Ureter (tissue), 1 donor: ENCODE data around the gene ZFX. TPM values are rescaled to one million over a fixed set of nuclear protein-coding genes. Genes with fewer than 3 reads are reported as not detected.
"Not testable (repeated sequence)": the region's sequence is repeated elsewhere in the genome, so short reads cannot be mapped to it uniquely, and the experiment has no call there.

Experiments used
- DNase-seq: peaks from one replicate; pipeline ENCODE4 v3.0.0-alpha.2; 2020; ENCODE audit warnings: low spot score
- total RNA-seq: library from RNA; stranded (reverse); gene quantifications from one replicate; pipeline ENCODE4 v1.2.4, GENCODE V29; 2023
- donor health status: DM: yes; HTN: yes; CAD: no.

ZFX gene
- 75.0 TPM for total RNA-seq

GRCh38 chrX:24149351-24150050 lies at the start of gene ZFX:
Gene ZFX, plus strand, starts transcription at chrX:24149729. Its CDS starts 23,014 bp downstream, at chrX:24172743.
- peak; percentile 80 for DNase-seq

DNA sequence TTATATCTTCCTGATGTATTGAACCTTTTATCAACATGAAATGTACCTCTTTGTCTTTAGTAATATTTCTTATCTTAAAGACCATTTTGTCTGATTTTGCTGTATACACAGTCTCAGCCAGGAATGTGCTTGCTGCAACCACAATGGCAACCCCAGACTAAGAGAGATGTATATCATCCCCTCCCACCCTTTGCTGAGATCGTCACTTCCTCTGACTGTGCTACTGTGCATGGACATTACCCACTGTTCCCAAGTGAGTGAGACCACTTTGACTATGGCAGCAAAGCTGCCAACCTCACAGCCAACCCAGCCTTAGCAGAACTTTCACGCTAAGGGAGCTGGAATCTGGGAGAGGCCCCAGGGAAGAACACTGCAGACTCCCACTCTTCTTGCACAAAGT lies 48.8 kb upstream of the ZFX start:
- no peak for DNase-seq

- DNase-seq: no peak
These were observed 39.5 kb upstream of the ZFX start for GRCh38 chrX:24110069-24110468.

GRCh38 chrX:24113181-24113580 lies 36.3 kb upstream of the ZFX start:
- DNase-seq: no peak

DNA sequence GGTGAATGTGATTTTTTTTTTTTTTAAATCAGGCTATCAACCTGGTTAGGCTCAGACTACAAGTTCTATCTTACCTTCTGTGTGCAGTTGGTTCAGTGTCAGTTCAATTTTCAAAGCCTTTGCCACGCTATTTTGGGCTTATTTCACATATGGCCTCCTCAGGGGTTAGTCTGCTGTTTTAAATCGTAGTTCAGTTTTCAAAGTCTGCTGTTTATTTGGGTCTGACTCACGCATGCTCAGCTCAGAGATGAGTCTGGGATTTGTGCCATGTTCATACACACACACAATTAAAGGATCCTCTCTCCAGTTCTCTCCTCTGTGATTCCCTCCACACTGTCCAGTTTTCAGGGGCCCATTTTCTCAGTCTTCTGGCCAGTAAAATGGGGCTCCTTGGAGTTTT lies 32.3 kb upstream of the ZFX start:
- DNase-seq: no peak

- no peak for DNase-seq
These were observed 25.2 kb upstream of the ZFX start for GRCh38 chrX:24124244-24124799.

DNA sequence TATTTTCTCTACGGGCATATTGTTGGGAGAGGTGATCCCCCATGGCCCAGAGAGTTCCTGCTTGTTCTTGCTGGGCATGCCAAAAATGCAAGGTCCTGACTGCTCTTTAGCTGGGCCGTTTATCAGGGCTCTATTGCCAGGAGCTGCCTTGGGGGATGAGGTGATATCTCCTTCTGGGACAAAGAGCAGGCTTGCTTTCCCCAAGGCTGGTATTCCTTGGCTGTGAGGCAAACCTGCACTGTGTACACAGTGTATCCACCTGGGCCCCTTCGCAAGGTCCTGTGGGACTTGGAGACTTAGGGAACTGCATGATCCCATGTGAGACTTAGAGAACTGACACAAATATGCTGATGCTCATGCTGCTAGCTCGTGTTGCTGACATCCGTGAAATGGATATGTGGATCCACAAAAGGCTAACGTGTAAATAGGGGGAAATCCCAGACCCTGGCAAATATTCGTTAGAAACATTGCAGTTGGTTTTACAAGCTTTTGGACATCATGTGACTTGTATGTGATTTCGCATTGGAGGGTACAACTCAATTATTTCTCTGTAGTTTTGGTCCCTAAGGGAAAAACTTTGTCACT lies 24.4 kb upstream of the ZFX start:
- no peak for DNase-seq

GRCh38 chrX:24131476-24131875 lies 18.1 kb upstream of the ZFX start:
- no peak for DNase-seq

DNA sequence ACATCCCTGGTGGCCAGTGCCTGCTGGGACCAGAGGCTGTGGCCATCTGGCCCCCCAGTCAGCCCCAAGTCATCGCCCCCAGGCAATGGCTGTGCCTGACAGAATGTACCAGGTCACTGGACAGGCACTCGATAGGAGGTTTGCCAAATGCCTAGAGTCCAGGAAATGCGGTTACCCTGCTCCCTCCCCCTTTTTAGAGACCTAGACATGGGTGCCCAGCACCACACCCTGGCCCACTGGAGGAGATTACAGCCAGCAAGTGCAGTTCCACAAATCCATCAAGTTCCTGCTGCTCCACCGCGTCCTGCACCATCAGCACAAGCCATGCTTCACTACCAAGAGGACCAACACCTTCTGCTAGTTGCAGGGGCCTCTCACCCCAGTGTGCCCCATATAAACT lies 16.2 kb upstream of the ZFX start:
- no peak for DNase-seq

- DNase-seq: not testable (repeated sequence)
These were observed 13.8 kb upstream of the ZFX start for GRCh38 chrX:24135768-24136167.

DNA sequence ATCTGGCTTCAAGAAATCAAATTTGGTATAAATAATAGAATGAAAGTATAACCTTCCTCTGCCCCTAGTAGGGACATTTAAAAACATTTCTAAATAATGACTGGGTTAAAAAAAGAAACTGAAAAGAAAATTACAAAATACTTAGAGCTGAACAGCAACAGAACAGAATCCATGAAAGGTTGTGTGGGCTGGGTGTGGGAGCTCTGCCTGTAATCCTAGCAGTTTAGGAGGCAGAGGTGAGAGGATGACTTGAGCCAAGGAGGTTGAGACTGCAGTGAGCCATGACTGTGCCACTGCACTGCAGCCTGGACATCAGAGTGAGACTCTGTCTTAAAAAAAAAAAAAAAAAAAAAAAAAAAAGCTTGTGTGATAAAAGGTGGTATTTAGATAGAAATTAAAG lies 12.3 kb upstream of the ZFX start:
- no peak for DNase-seq

DNA sequence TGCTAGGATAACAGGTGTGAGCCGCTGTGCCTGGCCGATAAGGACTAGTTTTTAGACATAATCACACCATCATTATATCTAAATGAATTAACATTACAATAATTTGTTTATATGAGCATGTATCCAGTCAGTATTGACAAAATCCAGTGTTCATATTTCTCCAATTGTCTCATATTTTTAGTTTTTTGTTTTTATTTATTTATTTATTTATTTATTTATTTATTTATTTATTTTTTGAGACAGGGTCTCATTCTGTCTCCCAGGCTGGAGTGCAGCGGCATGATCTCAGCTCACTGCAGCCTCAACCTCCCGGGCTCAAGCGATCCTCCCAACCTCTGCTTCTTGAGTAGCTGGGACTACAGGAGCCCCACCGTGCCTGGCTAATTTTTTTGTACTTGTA lies 5.5 kb upstream of the ZFX start:
- not testable (repeated sequence) for DNase-seq

DNA sequence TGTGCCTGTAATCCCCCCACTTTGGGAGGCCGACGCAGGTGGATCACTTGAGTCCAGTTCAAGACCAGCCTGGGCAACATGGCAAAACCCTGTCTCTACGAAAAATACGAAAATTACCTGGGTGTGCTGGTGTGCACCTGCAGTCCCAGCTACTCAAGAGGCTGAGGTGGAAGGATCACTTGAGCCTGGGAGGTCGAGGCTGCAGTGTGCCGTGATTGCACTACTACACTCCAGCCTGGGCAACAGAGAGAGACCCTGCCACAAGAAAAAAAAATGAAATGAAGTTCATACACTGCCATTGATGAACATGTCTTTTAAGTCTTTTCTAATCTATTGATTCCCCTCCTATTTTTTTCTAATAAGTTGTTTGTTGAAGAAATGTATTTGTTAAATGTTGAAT lies 5.0 kb upstream of the ZFX start:
- DNase-seq: no peak

DNA sequence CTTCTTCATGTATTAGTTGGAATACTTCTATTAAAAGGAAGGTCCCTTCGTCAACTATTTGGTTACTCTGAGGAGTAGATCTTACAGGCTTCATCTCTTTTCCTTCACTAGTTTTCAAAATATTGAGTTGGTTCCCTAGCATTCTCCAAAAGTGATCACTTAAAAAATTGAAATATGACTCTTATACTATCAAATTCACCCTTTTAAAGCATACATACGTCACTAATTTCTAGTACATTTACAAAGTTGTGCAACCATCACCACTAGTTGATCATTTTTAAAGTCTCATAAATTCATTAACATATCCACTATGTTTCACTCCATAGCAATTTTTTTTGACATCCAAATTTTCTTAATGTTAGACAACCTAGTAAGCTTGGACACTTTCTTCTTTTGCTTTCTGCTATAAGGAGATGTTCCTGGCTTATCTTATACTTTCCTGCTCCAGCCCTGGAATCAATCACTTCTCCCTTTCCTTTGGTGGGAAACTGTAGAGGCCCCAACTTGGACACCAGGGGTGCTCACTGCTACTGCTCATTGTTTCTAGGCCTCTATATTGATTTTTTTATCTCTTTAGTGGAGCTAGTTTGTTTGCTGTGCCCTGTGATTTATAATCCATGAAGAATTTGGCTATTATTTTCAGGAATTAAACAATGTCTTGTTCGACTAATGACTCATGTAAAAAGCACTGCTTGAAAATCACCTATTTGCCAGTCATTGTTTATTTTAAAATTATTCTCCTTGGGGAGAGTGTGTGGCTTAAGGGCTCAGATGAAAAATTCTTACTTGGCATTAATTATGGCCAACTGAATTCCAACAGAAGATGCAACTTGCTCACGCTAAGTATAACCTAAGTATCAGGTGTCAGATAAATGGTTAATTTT lies 4.0 kb upstream of the ZFX start:
- DNase-seq: no peak

DNA sequence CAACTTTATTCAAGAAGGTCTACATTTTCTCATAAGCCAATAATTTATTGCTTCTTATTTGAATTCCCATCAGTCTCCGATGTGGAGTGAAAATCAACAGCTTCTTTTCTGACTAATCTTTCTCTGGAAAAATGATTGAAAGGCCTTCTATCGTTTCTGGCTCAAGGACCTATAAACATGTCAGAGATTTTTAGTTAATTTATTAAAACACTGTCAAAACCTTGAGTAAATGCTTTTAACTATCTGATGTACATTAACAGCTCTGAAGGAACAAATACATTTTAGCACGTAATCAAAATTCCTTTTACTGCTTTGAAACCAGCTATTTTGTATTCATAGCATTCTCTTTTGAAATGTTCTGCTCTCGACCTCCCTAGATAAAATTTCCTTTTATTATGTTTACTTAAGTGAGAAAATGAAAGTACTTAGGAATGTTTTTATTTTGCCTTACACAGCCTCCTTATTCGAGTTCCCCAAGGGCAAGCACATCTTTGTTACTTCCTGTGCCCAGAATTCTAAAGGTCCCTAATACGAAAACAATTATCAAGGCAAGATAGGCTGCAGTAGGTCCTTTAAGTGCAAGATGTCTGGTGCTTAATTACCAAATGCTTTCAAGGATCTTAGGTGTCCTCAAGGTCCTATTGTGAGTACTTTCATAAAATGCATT lies 3.1 kb upstream of the ZFX start:
- no peak for DNase-seq

GRCh38 chrX:24147165-24147564 lies 2.4 kb upstream of the ZFX start:
- no peak for DNase-seq

DNA sequence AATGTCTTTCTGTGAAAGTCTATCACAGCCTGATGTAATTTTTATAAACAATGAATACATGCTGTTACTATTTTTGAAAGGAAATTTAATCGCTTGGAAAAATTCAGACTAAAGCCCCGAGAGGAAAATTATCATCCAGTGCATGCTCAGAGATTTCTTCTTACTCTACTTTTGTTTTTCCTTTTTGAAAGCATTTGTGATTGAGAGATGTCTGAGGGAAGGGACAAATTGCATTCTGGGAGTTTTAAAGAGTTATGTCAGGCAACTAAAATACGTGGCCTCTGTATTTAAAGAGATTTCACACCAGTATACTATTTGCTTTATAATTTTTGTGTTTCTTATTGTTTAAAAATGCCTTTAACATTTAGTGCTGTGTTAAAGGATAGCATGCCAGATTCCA lies 1.4 kb upstream of the ZFX start:
- DNase-seq: no peak

DNA sequence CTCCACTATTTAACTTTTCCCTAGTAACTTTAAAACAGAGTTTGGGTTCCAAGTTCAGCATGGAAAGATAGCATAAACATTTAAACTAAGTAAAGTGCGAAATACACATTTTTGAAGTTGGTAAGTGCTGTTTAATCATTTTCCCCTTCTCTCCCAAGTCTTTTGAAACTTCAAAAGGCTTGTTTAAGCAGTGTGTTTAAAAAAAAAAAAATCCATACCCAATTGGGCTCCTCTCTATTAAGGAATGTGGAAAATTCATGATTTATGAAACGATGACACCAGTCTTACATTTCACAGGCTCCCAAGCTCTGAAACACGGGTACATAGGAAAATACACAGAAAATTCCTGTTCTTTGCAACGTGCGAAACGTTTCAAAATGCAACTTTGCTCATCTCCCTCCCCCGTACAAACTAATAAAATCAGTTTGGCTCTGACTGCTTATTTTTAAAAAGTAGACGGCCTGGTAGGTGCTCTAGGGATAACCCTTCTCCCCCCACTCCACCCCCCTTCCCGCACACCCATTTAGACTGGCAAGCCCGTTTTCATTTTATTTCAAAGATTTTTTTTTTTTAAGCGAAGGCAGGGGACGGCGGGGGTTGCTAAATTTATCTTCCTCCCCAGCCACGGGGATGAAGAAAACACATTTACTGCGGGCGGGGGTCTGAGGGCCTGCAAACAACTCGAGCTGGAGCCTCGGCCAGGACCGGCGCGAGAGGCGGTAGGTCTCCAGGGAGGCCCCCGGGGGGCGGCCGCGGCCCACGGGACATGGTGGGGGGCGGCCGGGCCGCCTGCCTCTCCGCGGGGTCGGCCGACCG lies 786 bp upstream of the ZFX start:
- no peak for DNase-seq

- peak; percentile 95 for DNase-seq
These were observed 692 bp downstream of the ZFX start for GRCh38 chrX:24150051-24150790.

DNA sequence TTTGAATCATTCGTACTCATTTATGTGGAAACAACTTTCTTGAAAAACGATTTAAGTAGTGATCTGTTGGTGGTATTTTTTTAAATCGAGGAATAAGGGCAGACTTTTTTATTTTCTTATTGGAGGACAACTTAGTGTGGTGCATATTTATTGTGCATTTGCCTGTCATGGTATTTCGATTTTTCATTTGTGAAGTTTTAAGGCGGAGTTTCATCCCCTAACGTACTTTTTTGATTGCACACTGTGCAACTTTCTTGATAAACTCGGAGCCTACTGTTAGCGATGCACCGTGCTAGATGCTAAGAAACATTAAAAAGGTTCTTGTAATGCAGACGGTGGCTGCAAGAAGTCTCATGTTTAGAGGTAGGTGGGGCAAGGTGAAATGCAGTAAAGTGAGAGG lies 1.4 kb downstream of the ZFX start:
- no peak for DNase-seq
